ENCODE results near the gene OPA3. TPM values are rescaled to one million over a fixed set of nuclear protein-coding genes. Genes with fewer than 3 reads are reported as not detected.

The OPA3 gene
- total RNA-seq, 6 experiments from 2014 or later = 13.3 to 15.5 (median 14.3) TPM

Other genes with a start within 250 kb of the OPA3 start
- gene KLC3, start 244.1 kb downstream of the OPA3 start, total RNA-seq (2021; fragmentation: NEBNext Ultra II Directional; extraction: Animal tissue kit (Norgen Biotek cat#: 25700)) = not detected
- gene ERCC2, start 214.2 kb downstream of the OPA3 start, total RNA-seq (2021; fragmentation: NEBNext Ultra II Directional; extraction: Animal tissue kit (Norgen Biotek cat#: 25700)) = 100 to 1,000 TPM in 1 of 6 experiments, 10 to 100 TPM in 5; 80.2 to 108 (median 87.8) TPM
- 10 to 100 TPM; 10.2 to 24.7 (median 22.2) TPM for gene PPP1R13L, start 179.7 kb downstream of the OPA3 start, total RNA-seq (2021; fragmentation: NEBNext Ultra II Directional; extraction: Animal tissue kit (Norgen Biotek cat#: 25700))
- 10 to 100 TPM; 13.7 to 25.8 (median 15.1) TPM for gene POLR1G, start 178.2 kb downstream of the OPA3 start, total RNA-seq (2021; fragmentation: NEBNext Ultra II Directional; extraction: Animal tissue kit (Norgen Biotek cat#: 25700))
- gene ERCC1, start 160.9 kb downstream of the OPA3 start, total RNA-seq (2021; fragmentation: NEBNext Ultra II Directional; extraction: Animal tissue kit (Norgen Biotek cat#: 25700)) = 100 to 1,000 TPM; 106 to 129 (median 117) TPM
- gene FOSB, start 116.8 kb downstream of the OPA3 start, total RNA-seq (2021; fragmentation: NEBNext Ultra II Directional; extraction: Animal tissue kit (Norgen Biotek cat#: 25700)) = 10 to 100 TPM; 35.0 to 71.5 (median 62.9) TPM
- 10 to 100 TPM; 10.3 to 21.3 (median 13.8) TPM for gene RTN2, start 87.8 kb downstream of the OPA3 start, total RNA-seq (2021; fragmentation: NEBNext Ultra II Directional; extraction: Animal tissue kit (Norgen Biotek cat#: 25700))
- 1 to 10 TPM in 4 of 6 experiments, under 1 TPM in 2; 0.80 to 1.3 (median 1.1) TPM for gene PPM1N, start 86.4 kb downstream of the OPA3 start, total RNA-seq (2021; fragmentation: NEBNext Ultra II Directional; extraction: Animal tissue kit (Norgen Biotek cat#: 25700))
- 100 to 1,000 TPM; 179 to 199 (median 185) TPM for gene VASP, start 77.3 kb downstream of the OPA3 start, total RNA-seq (2021; fragmentation: NEBNext Ultra II Directional; extraction: Animal tissue kit (Norgen Biotek cat#: 25700))
- 10 to 100 TPM in 4 of 6 experiments, 1 to 10 TPM in 2; 3.7 to 16.8 (median 13.3) TPM for gene GPR4, start 17.4 kb upstream of the OPA3 start, total RNA-seq (2021; fragmentation: NEBNext Ultra II Directional; extraction: Animal tissue kit (Norgen Biotek cat#: 25700))
- 10 to 100 TPM; 57.8 to 71.2 (median 64.7) TPM for gene EML2, start 54.6 kb upstream of the OPA3 start, total RNA-seq (2021; fragmentation: NEBNext Ultra II Directional; extraction: Animal tissue kit (Norgen Biotek cat#: 25700))
- 1 to 10 TPM in 1 of 6 experiments, under 1 TPM in 5; 0.31 to 1.1 (median 0.68) TPM for gene GIPR, start 83.4 kb upstream of the OPA3 start, total RNA-seq (2021; fragmentation: NEBNext Ultra II Directional; extraction: Animal tissue kit (Norgen Biotek cat#: 25700))
- gene SNRPD2, start 107.2 kb upstream of the OPA3 start, total RNA-seq (2021; fragmentation: NEBNext Ultra II Directional; extraction: Animal tissue kit (Norgen Biotek cat#: 25700)) = 100 to 1,000 TPM; 470 to 573 (median 517) TPM
- gene QPCTL, start 107.9 kb upstream of the OPA3 start, total RNA-seq (2021; fragmentation: NEBNext Ultra II Directional; extraction: Animal tissue kit (Norgen Biotek cat#: 25700)) = 10 to 100 TPM; 17.6 to 31.5 (median 19.9) TPM
- gene FBXO46, start 146.1 kb upstream of the OPA3 start, total RNA-seq (2021; fragmentation: NEBNext Ultra II Directional; extraction: Animal tissue kit (Norgen Biotek cat#: 25700)) = 10 to 100 TPM in 4 of 6 experiments, 1 to 10 TPM in 2; 8.4 to 14.5 (median 11.0) TPM
- not detected for gene MEIOSIN, start 148.6 kb upstream of the OPA3 start, total RNA-seq (2021; fragmentation: NEBNext Ultra II Directional; extraction: Animal tissue kit (Norgen Biotek cat#: 25700))
- 10 to 100 TPM; 14.0 to 15.1 (median 14.4) TPM for gene SIX5, start 184.4 kb upstream of the OPA3 start, total RNA-seq (2021; fragmentation: NEBNext Ultra II Directional; extraction: Animal tissue kit (Norgen Biotek cat#: 25700))
- 100 to 1,000 TPM in 4 of 6 experiments, 10 to 100 TPM in 2; 85.5 to 144 (median 102) TPM for gene DMPK, start 197.7 kb upstream of the OPA3 start, total RNA-seq (2021; fragmentation: NEBNext Ultra II Directional; extraction: Animal tissue kit (Norgen Biotek cat#: 25700))
- 10 to 100 TPM; 53.4 to 63.2 (median 55.3) TPM for gene DMWD, start 208.0 kb upstream of the OPA3 start, total RNA-seq (2021; fragmentation: NEBNext Ultra II Directional; extraction: Animal tissue kit (Norgen Biotek cat#: 25700))
- under 1 TPM in 1 of 6 experiments, not detected in 5; 0.07 TPM for gene RSPH6A, start 230.5 kb upstream of the OPA3 start, total RNA-seq (2021; fragmentation: NEBNext Ultra II Directional; extraction: Animal tissue kit (Norgen Biotek cat#: 25700))

All from HFFc6 (cell line).